Body of pancreas (tissue), 4 donors: ENCODE results near the gene SLC2A10. TPM values are rescaled to one million over a fixed set of nuclear protein-coding genes. Genes with fewer than 3 reads are reported as not detected.

Experiments used
- ATAC-seq: fragments of 150-250 bp; one replicate; pipeline ENCODE4 v1.9.1; 2016
- DNase-seq, 4 donors: peaks; one replicate each; pipeline ENCODE4 v3.0.0-alpha.2; 2019
- H3K27ac ChIP-seq, 4 donors: fragments of 200-600 bp; sonication (generic); 1 replicate in 3 of 4; 2 replicates in 1 of 4; pipeline versions ENCODE4 v1.5.1 to v1.6.1; 2016 to 2019; ENCODE audit warnings: mild to moderate bottlenecking in 1 of 4, mixed read lengths in 1 of 4, moderate library complexity in 1 of 4
- H3K27me3 ChIP-seq, 2 donors: fragments of 200-600 bp; sonication (generic); one replicate each; pipeline ENCODE4 v1.6.0; 2016; ENCODE audit warnings: mild to moderate bottlenecking in 1 of 2
- H3K36me3 ChIP-seq, 2 donors: fragments of 200-600 bp; sonication (generic); replicated peaks in 1 of 2; 2 replicates each; pipeline ENCODE4 v1.5.1; 2016; ENCODE audit warnings: low read depth in 2 of 2; ENCODE audit not compliant: insufficient read depth in 1 of 2
- H3K4me1 ChIP-seq: fragments of 200-600 bp; sonication (generic); one replicate; pipeline ENCODE4 v1.6.0; 2016
- H3K4me3 ChIP-seq, 2 donors: fragments of 200-600 bp; sonication (generic); 1 replicate in 1 of 2; 2 replicates in 1 of 2; pipeline ENCODE4 v1.5.1; 2016 to 2019
- H3K9me3 ChIP-seq, 3 donors: fragments of 200-600 bp; sonication (generic); 1 replicate in 2 of 3; 2 replicates in 1 of 3; pipeline ENCODE4 v1.5.1; 2016
- POLR2A ChIP-seq, 3 donors: fragments of 450-650 bp; IDR thresholded peaks; one replicate each; pipeline ENCODE4 v1.6.1; 2016; ENCODE audit warnings: antibody characterized with exemption in 3 of 3, mild to moderate bottlenecking in 2 of 3
- WGBS, 2 donors: methylation state at CpG; one replicate each; pipeline ENCODE4 v1.1.5; 2017; 5-methylcytosine and 5-hydroxymethylcytosine counted together
- intact Hi-C: fragments of 100-400 bp; cut with DNase I; formaldehyde crosslinking; loops from one replicate; pipeline ENCODE4 v1.15.1; 2023
- total RNA-seq, 2 donors: library from RNA; depleted of rRNA; stranded (reverse); fragments of >200 nt; gene quantifications; one replicate each; pipeline ENCODE4 v1.1.0, GENCODE V29; 2016
- TF ChIP-seq, protein P1 (sequence below), 7 experiments: fragments of 450-650 bp in 4 of 7; fragments of 200-600 bp in 3 of 7; sonication (generic) in 3 of 7; IDR thresholded peaks; one replicate each; pipeline ENCODE4 v1.5.1; 2016 to 2019; ENCODE audit warnings: antibody characterized with exemption in 7 of 7

The SLC2A10 gene
- total RNA-seq, 2 donors from 2014 or later = 12.2 to 95.3 TPM

DNA sequence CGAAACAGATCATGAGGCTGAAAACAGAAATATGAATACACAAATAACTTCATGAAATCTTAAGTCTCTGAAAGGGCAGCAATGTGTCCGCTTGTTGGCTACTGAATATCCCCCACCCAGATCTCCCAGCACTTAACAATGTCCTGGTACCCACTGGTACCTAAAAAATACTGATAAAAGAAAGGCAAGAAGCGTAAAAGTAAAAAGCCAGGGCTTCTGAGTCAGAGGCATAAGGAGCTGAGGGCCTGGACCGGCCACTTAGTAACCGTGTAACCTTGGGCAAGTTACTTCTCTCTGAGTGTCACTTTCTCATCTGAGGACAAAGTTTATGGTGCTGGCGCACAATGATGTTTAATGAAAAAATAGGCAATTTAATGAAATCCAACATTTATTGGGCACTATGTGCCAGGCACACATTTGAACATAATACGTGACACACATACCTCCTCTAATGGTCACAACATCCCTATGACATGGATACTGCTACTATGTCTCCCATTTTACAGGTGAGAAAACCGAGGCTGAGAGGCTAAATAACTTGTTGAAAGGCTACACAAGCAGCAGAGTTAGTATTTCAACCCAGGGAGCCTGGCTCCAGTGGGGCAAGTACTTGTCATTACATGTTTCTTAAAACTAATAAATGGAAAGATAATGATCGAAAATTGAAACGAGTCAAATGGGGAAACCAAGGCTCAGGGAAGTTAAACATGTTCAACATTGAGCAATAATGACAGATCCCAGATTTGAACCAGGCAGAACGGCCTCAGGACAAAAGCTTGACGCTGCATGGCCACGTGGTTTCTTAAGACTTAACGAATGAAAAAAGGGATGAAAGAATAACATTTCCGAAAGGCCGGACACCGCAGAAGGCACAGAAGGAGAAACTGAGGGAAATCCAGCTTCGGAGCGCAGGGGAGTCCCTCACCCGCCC lies 21.0 kb upstream of the SLC2A10 start:
- peak overlapping the region; percentile 68 to 93 (median 84) for H3K27ac ChIP-seq
- no peaks in the 10 kb centered on the region for H3K27me3 ChIP-seq
- DNase-seq (no peak), ATAC-seq (no peak)
- peaks cover 30% of the 10 kb centered on the region for H3K4me1 ChIP-seq
- TF ChIP-seq, protein P1, sequence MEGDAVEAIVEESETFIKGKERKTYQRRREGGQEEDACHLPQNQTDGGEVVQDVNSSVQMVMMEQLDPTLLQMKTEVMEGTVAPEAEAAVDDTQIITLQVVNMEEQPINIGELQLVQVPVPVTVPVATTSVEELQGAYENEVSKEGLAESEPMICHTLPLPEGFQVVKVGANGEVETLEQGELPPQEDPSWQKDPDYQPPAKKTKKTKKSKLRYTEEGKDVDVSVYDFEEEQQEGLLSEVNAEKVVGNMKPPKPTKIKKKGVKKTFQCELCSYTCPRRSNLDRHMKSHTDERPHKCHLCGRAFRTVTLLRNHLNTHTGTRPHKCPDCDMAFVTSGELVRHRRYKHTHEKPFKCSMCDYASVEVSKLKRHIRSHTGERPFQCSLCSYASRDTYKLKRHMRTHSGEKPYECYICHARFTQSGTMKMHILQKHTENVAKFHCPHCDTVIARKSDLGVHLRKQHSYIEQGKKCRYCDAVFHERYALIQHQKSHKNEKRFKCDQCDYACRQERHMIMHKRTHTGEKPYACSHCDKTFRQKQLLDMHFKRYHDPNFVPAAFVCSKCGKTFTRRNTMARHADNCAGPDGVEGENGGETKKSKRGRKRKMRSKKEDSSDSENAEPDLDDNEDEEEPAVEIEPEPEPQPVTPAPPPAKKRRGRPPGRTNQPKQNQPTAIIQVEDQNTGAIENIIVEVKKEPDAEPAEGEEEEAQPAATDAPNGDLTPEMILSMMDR (IDR thresholded peaks at IDR 0.05) = no peak
- intact Hi-C loops = loop anchor here (10.0 kb wide), 1 partner anchor 164 kb away; no protein-coding TSS in a partner anchor
- H3K9me3 ChIP-seq = no peaks in the 10 kb centered on the region
- 12 to 17% methylated on average over 17 to 20 of the region's 20 CpGs for WGBS, 2 donors
- H3K36me3 ChIP-seq = no peaks in the 10 kb centered on the region
- H3K4me3 ChIP-seq = peak overlapping the region; percentile 48 to 76

DNA sequence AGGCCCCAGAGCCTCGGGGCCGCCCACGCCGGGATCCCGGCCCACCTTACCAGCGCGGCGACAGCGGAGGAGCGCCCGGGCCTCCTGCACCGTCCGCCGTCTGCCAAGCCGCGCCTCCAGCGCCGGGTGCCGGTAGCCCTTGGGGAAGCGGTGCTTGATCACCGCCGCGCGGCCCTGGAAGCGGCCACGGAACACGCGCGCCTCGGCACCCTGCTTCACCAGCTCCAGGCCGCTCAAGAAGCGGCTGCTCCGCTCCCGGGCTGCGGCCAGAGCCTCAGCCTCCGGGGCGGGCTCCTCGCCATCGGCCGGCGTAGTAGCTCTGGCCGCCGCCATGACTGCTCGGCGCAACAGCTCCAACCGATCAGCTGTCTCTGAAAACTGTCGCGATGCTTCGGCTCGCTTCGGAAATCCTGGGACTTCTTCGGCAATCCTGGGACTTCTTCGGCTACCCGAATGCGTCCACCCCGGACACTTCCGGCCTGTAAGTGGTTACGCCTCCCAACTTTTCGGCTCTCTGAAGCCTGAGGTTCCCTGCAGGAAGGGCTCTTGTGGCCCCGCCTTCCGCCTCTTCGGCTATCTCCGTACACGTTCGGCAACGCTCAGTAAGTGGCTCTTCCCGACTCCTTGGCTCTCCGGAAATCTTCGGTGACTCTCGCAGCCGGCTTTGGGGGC lies 20.2 kb upstream of the SLC2A10 start, which contains the start of gene TP53RK:
Gene TP53RK, minus strand, starts transcription at position 363 of the 672 bp plus-strand sequence. Its CDS starts 30 bp downstream, at position 333.
- no peaks in the 10 kb centered on the region for H3K9me3 ChIP-seq
- peaks cover 22% of the 10 kb centered on the region for H3K4me1 ChIP-seq
- DNase-seq = peak; percentile 95 to 99 (median 98)
- peak; percentile 76 to 87 (median 86) for TF ChIP-seq POLR2A (IDR thresholded peaks at IDR 0.05)
- TF ChIP-seq, protein P1 (IDR thresholded peaks at IDR 0.05) = peak in 6 of 7 experiments; percentile 24 to 67 (median 50)
- peak; percentile 96 for ATAC-seq
- H3K27ac ChIP-seq = peak within 1 kb of the TSS; percentile 68 to 93 (median 84)
- H3K27me3 ChIP-seq = no peaks in the 10 kb centered on the region
- WGBS, 2 donors = 0 to 1% methylated on average over 8 to 70 of the region's 71 CpGs
- H3K36me3 ChIP-seq = no peaks in the 10 kb centered on the region
- intact Hi-C loops = loop anchor here (10.0 kb wide), 1 partner anchor 164 kb away; no protein-coding TSS in a partner anchor
- H3K4me3 ChIP-seq = peak within 1 kb of the TSS; percentile 48 to 76

GRCh38 chr20:46689754-46690085 lies 19.7 kb upstream of the SLC2A10 start:
- Histone ChIP-seq H3K9me3 (no peaks in the 10 kb centered on the region), H3K4me3 (peak overlapping the region in 1 of 2 donors; percentile 8), H3K27ac (peak overlapping the region; percentile 68 to 93 (median 84)), H3K4me1 (peaks cover 17% of the 10 kb centered on the region), H3K27me3 (no peaks in the 10 kb centered on the region), H3K36me3 (no peaks in the 10 kb centered on the region)
- 0% methylated on average over 12 of the region's 12 CpGs for WGBS, 2 donors
- ATAC-seq (no peak), DNase-seq (no peak)
- TF ChIP-seq, protein P1 (IDR thresholded peaks at IDR 0.05) = no peak
- TF ChIP-seq POLR2A (IDR thresholded peaks at IDR 0.05) = no peak
- intact Hi-C loops = loop anchor here (10.0 kb wide), 1 partner anchor 165 kb away; no protein-coding TSS in a partner anchor

- no peak for TF ChIP-seq POLR2A (IDR thresholded peaks at IDR 0.05)
Observed at GRCh38 chr20:46690219-46691106, 19.0 kb upstream of the SLC2A10 start.

More at GRCh38 chr20:46690219-46691106, 19.0 kb upstream of the SLC2A10 start:
- Histone ChIP-seq H3K4me1 (peaks cover 15% of the 10 kb centered on the region), H3K27ac (peak overlapping the region in 3 of 4 donors; percentile 80 to 93 (median 89)), H3K36me3 (no peaks in the 10 kb centered on the region), H3K4me3 (peak overlapping the region in 1 of 2 donors; percentile 8), H3K27me3 (no peaks in the 10 kb centered on the region), H3K9me3 (no peaks in the 10 kb centered on the region)
- ATAC-seq = no peak
- no peak for DNase-seq
- intact Hi-C loops = no loop called here
- WGBS, 2 donors = 38 to 46% methylated on average over 13 of the region's 13 CpGs
